ENCODE measurements around the gene PALLD. TPM values are rescaled to one million over a fixed set of nuclear protein-coding genes. Genes with fewer than 3 reads are reported as not detected.

Gene PALLD
- total and polyA plus RNA-seq, 3 donors from 2014 or later, result 138 to 156 (median 146) TPM

DNA sequence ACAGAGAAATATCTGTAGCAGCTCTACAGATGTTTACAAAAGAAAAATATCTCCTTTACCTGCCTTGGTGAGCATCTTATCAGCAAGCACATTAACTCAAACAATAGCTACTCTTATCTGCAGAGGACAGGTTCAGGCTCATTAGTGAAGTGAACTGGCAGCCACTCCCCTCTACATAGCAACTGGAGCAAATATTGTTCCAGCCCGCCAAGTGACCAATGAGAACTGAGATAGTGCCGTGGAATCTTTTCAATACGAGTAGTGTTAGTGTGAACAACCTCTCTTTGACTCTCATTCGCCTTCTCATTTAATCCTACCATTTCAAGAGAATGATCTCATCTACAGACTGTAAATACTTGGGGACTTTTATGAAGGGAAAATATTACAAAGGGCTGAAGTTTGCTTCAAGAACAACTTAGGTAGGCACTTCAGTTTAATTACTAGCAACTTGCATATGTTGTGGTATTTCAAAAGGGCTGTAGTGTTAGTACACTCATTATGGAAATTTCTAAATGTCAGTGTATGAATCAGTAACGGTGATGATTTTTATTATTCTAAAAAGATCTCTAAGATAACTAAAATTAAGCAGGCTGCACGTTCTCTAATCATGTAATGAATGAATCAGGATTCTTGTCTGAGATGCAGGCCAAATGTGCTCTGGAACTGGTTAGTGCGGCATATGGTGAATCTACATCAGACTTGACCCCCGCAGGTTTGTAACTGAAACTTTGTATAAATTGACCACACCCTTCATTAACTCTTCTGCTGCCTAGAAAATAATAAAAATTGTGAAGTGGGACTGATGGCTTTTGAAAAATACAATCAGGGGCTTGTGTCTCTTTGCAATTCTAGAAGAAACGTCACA, 72.4 kb downstream of the PALLD start:
- no peak for DNase-seq
- no peaks in the 10 kb centered on the region for H3K4me1 ChIP-seq
- H3K4me3 ChIP-seq, result no peak overlapping the region
- H3K27ac ChIP-seq, result no peak overlapping the region
- WGBS, 2 donors, result 40 to 42% methylated on average over 9 of the region's 9 CpGs
- intact Hi-C loops (cut with DNase I; ENCODE audit: low total_unique reads), result no loop called here
- H3K36me3 ChIP-seq (ENCODE audit: low read depth, missing control alignments), result no peaks in the 10 kb centered on the region
- no peaks in the 10 kb centered on the region for H3K27me3 ChIP-seq
- H3K9me3 ChIP-seq, result no peaks in the 10 kb centered on the region
- TF ChIP-seq, protein P1, sequence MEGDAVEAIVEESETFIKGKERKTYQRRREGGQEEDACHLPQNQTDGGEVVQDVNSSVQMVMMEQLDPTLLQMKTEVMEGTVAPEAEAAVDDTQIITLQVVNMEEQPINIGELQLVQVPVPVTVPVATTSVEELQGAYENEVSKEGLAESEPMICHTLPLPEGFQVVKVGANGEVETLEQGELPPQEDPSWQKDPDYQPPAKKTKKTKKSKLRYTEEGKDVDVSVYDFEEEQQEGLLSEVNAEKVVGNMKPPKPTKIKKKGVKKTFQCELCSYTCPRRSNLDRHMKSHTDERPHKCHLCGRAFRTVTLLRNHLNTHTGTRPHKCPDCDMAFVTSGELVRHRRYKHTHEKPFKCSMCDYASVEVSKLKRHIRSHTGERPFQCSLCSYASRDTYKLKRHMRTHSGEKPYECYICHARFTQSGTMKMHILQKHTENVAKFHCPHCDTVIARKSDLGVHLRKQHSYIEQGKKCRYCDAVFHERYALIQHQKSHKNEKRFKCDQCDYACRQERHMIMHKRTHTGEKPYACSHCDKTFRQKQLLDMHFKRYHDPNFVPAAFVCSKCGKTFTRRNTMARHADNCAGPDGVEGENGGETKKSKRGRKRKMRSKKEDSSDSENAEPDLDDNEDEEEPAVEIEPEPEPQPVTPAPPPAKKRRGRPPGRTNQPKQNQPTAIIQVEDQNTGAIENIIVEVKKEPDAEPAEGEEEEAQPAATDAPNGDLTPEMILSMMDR (IDR thresholded peaks at IDR 0.05), result no peak
- TF ChIP-seq POLR2A (IDR thresholded peaks at IDR 0.05), result no peak

DNA sequence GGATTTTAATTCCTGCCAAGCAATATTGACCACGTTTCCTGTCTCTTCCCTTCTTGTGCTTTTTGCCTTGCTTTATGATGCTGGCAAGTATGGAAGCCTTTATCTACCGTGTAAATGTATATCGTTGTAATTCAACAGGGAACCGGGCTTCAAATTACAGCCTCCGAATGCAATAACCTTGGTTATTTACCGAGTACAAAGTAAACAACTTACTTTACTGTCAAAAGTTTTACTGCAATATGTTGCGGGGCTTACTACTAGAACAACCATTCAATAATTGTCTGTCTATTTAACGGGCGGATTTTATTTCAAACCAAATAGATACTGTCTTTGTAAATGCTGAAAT, 73.1 kb downstream of the PALLD start:
- Histone ChIP-seq H3K9me3 (no peaks in the 10 kb centered on the region), H3K27ac (no peak overlapping the region), H3K4me3 (no peak overlapping the region), H3K36me3 (ENCODE audit: low read depth, missing control alignments) (no peaks in the 10 kb centered on the region), H3K4me1 (no peaks in the 10 kb centered on the region), H3K27me3 (no peaks in the 10 kb centered on the region)
- WGBS, 2 donors, result 56 to 70% methylated on average over 9 of the region's 9 CpGs
- no peak for TF ChIP-seq POLR2A (IDR thresholded peaks at IDR 0.05)
- TF ChIP-seq, protein P1 (IDR thresholded peaks at IDR 0.05), result no peak
- intact Hi-C loops (cut with DNase I; ENCODE audit: low total_unique reads), result no loop called here
- no peak for DNase-seq

DNA sequence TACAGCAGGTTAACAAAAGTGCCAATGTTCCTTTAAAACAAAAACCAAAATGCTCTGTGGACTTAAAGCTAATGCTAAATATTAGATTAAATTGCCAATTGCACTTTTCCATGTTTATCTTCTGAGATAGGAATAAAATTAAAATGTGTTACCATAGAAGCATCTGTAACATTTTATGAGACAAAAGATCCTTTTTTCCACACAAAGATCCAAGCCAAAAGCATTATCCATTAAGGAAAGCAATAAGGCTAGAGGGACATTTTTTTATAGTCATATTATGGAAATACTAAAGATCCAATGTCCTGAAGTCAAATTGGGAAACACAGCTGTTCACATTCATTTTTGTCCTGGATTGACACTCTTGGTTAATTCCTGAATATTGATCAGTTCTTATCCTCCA, 73.6 kb downstream of the PALLD start:
- intact Hi-C loops (cut with DNase I; ENCODE audit: low total_unique reads), result no loop called here
- no peak overlapping the region for H3K27ac ChIP-seq
- no peaks in the 10 kb centered on the region for H3K36me3 ChIP-seq (ENCODE audit: low read depth, missing control alignments)
- H3K9me3 ChIP-seq, result no peaks in the 10 kb centered on the region
- TF ChIP-seq, protein P1 (IDR thresholded peaks at IDR 0.05), result no peak
- TF ChIP-seq POLR2A (IDR thresholded peaks at IDR 0.05), result no peak
- no peak for DNase-seq
- H3K4me1 ChIP-seq, result no peaks in the 10 kb centered on the region
- H3K27me3 ChIP-seq, result no peaks in the 10 kb centered on the region
- H3K4me3 ChIP-seq, result no peak overlapping the region

DNA sequence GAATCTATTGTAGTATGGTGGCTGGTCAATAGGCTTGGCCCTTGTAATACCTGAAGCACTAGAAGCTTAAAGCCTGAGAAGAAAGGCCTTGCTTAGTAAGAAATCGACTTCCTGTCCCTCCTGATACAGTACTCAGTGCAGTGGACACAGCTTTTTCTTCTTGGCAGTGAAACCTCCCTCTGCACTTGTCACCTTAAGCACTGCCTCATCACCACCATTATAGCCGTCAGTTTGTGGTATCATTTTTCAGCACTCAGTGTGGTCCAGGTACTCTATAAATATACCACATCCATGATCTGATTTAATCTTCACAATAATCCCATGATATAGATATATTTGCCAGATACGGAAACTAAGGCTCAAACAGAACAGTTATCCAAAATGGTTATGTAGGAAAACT, 75.2 kb downstream of the PALLD start:
- 87 to 88% methylated on average over 3 of the region's 3 CpGs for WGBS, 2 donors
- H3K9me3 ChIP-seq, result no peaks in the 10 kb centered on the region
- no peak for DNase-seq
- H3K4me3 ChIP-seq, result no peak overlapping the region
- intact Hi-C loops (cut with DNase I; ENCODE audit: low total_unique reads), result no loop called here
- TF ChIP-seq, protein P1 (IDR thresholded peaks at IDR 0.05), result no peak
- no peak for TF ChIP-seq POLR2A (IDR thresholded peaks at IDR 0.05)
- H3K27me3 ChIP-seq, result no peaks in the 10 kb centered on the region
- no peak overlapping the region for H3K27ac ChIP-seq
- no peaks in the 10 kb centered on the region for H3K36me3 ChIP-seq (ENCODE audit: low read depth, missing control alignments)
- no peaks in the 10 kb centered on the region for H3K4me1 ChIP-seq

DNA sequence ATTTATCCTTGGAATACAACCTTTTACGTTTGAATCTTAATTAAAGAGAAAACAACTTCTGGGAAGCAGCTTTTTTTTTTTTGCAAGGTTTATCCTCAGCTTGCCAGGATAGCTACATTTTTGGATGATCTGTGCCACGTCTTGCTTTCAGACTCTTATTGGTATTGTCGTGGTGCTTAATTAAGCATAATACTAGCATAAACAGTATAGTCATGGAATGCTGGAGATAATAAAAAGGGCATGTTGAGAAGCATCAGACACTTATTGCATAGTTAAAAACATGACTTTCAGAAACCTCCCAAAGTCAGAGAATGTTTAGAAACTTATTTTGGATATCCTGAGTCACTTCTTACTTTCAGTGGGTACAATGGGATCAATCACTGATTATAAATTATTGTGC, 77.0 kb downstream of the PALLD start:
- Histone ChIP-seq H3K4me1 (no peaks in the 10 kb centered on the region), H3K36me3 (ENCODE audit: low read depth, missing control alignments) (no peaks in the 10 kb centered on the region), H3K9me3 (no peaks in the 10 kb centered on the region), H3K27me3 (no peaks in the 10 kb centered on the region), H3K4me3 (no peak overlapping the region), H3K27ac (no peak overlapping the region)
- no peak for TF ChIP-seq POLR2A (IDR thresholded peaks at IDR 0.05)
- TF ChIP-seq, protein P1 (IDR thresholded peaks at IDR 0.05), result no peak
- intact Hi-C loops (cut with DNase I; ENCODE audit: low total_unique reads), result no loop called here
- no peak for DNase-seq
- 83 to 84% methylated on average over 3 of the region's 3 CpGs for WGBS, 2 donors

Measured in testis (tissue), 3 donors.